ENCODE data around the gene RFFL. TPM values are rescaled to one million over a fixed set of nuclear protein-coding genes. Genes with fewer than 3 reads are reported as not detected.

The RFFL gene
- total RNA-seq, 3 donors from 2014 or later = 45.2 to 69.1 (median 64.1) TPM

- TF ChIP-seq CTCF (IDR thresholded peaks at IDR 0.05) = no peak
- no peak overlapping the region for H3K4me3 ChIP-seq
- intact Hi-C loops (cut with DNase I, micrococcal nuclease) = no loop called here
- H3K9me3 ChIP-seq = no peaks in the 10 kb centered on the region
- ATAC-seq (no peak), DNase-seq (no peak)
- H3K36me3 ChIP-seq (ENCODE audit: low read depth) = no peaks in the 10 kb centered on the region
- peaks cover 4% of the 10 kb centered on the region for H3K4me1 ChIP-seq (ENCODE audit: low read depth)
Observed at GRCh38 chr17:35019386-35020179, 43.9 kb downstream of the RFFL start.

- Histone ChIP-seq H3K9me3 (no peaks in the 10 kb centered on the region), H3K4me3 (no peak overlapping the region), H3K4me1 (ENCODE audit: low read depth) (peaks cover 4% of the 10 kb centered on the region), H3K36me3 (ENCODE audit: low read depth) (no peaks in the 10 kb centered on the region)
- DNase-seq (no peak), ATAC-seq (peak; percentile 83)
- intact Hi-C loops (cut with DNase I, micrococcal nuclease) = no loop called here
- TF ChIP-seq CTCF (IDR thresholded peaks at IDR 0.05) = no peak
Observed at GRCh38 chr17:35018814-35019213, 44.7 kb downstream of the RFFL start.

- DNase-seq (no peak), ATAC-seq (no peak)
- no peaks in the 10 kb centered on the region for H3K36me3 ChIP-seq (ENCODE audit: low read depth)
- intact Hi-C loops (cut with DNase I, micrococcal nuclease) = no loop called here
- no peak for TF ChIP-seq CTCF (IDR thresholded peaks at IDR 0.05)
- H3K4me3 ChIP-seq = no peak overlapping the region
- peaks cover 4% of the 10 kb centered on the region for H3K4me1 ChIP-seq (ENCODE audit: low read depth)
- H3K9me3 ChIP-seq = no peaks in the 10 kb centered on the region
Observed at GRCh38 chr17:35017021-35017420, 46.5 kb downstream of the RFFL start.

GRCh38 chr17:35016369-35016768 is 47.1 kb downstream of the RFFL start:
- no peak for ATAC-seq
- H3K9me3 ChIP-seq = no peaks in the 10 kb centered on the region
- H3K4me3 ChIP-seq = no peak overlapping the region
- peaks cover 4% of the 10 kb centered on the region for H3K4me1 ChIP-seq (ENCODE audit: low read depth)
- no peaks in the 10 kb centered on the region for H3K36me3 ChIP-seq (ENCODE audit: low read depth)
- DNase-seq = no peak
- no peak for TF ChIP-seq CTCF (IDR thresholded peaks at IDR 0.05)
- intact Hi-C loops (cut with DNase I, micrococcal nuclease) = no loop called here

GRCh38 chr17:35011671-35012216 is 51.8 kb downstream of the RFFL start:
- DNase-seq = no peak
- no peaks in the 10 kb centered on the region for H3K36me3 ChIP-seq (ENCODE audit: low read depth)
- intact Hi-C loops (cut with DNase I, micrococcal nuclease) = no loop called here
- ATAC-seq = no peak
- no peak for TF ChIP-seq CTCF (IDR thresholded peaks at IDR 0.05)
- no peak overlapping the region for H3K4me3 ChIP-seq
- H3K4me1 ChIP-seq (ENCODE audit: low read depth) = no peaks in the 10 kb centered on the region
- H3K9me3 ChIP-seq = no peaks in the 10 kb centered on the region

Data from mucosa of descending colon (tissue), 3 donors.